Erythroblast (primary cell): ENCODE results near the gene THEM5.

Source experiments
- GATA1 ChIP-seq: IDR thresholded peaks from 2 replicates; pipeline ENCODE4 v1.6.1; 2011; ENCODE audit warnings: low read depth, mild to moderate bottlenecking, control low read depth, low read length, moderate library complexity
- POLR2A ChIP-seq: IDR thresholded peaks from 2 replicates; pipeline ENCODE4 v1.6.1; 2011; ENCODE audit warnings: mild to moderate bottlenecking, low read length

DNA sequence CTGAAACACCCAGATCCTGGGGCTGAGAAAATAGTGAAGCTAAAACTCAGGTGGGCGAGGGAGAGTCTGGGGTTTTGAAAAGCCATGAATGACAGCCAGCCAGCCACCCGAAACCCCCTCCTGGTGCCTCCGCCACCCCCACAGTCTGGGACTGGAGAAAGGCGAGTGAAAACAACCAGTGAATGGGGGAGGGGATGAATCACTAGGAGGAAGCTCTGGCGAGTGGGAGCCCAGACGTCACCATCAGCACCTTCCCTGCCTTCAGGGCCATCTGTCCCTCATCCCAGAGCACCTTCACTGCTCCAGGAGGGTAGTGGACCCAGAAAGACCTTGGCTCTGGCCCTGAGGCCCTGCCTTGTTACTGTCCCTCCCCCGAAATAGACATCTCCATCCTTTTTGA lies 31.1 kb downstream of the THEM5 start:
- no peak for TF ChIP-seq POLR2A
- TF ChIP-seq GATA1 = no peak
